MM.1S (cell line): Measurements from ENCODE around the gene VAPB.

Experiments
- DNase-seq: peaks from one replicate; pipeline ENCODE4 v3.0.0-alpha.2; 2015
- H2AFZ ChIP-seq: fragments of 300-600 bp; sonication (generic); 2 replicates; pipeline ENCODE4 v1.6.0; 2016; ENCODE audit warnings: antibody characterized with exemption, low read length
- H3F3A ChIP-seq: fragments of 300-600 bp; sonication (generic); 2 replicates; pipeline ENCODE4 v1.6.1; 2016; ENCODE audit warnings: mild to moderate bottlenecking, antibody characterized with exemption, low read length, moderate library complexity, mixed read lengths; ENCODE audit not compliant: insufficient read depth
- H3K27ac ChIP-seq: fragments of 300-600 bp; sonication (generic); 2 replicates; pipeline ENCODE4 v1.5.1; 2016; ENCODE audit warnings: mild to moderate bottlenecking, low read length
- H3K27me3 ChIP-seq: fragments of 300-600 bp; sonication (generic); replicated peaks from 2 replicates; pipeline ENCODE4 v1.6.0; 2016; ENCODE audit warnings: low read length; ENCODE audit not compliant: insufficient read depth
- H3K36me3 ChIP-seq: fragments of 300-600 bp; sonication (generic); replicated peaks from 2 replicates; pipeline ENCODE4 v1.6.1; 2016; ENCODE audit warnings: mild to moderate bottlenecking, low read length, mixed read lengths; ENCODE audit not compliant: insufficient read depth
- H3K4me1 ChIP-seq: fragments of 300-600 bp; sonication (generic); 2 replicates; pipeline ENCODE4 v1.6.1; 2016; ENCODE audit warnings: low read length, mixed read lengths
- H3K4me2 ChIP-seq: fragments of 300-600 bp; sonication (generic); 2 replicates; pipeline ENCODE4 v1.6.0; 2016; ENCODE audit warnings: low read depth, low read length
- H3K4me3 ChIP-seq: fragments of 300-600 bp; sonication (generic); 2 replicates; pipeline ENCODE4 v1.5.1; 2016; ENCODE audit warnings: low read length, mixed read lengths
- H3K79me2 ChIP-seq: fragments of 300-600 bp; sonication (generic); 2 replicates; pipeline ENCODE4 v1.6.1; 2016; ENCODE audit warnings: mixed run types, low read length, mixed read lengths
- H3K9ac ChIP-seq: fragments of 300-600 bp; sonication (generic); 2 replicates; pipeline ENCODE4 v1.6.1; 2016; ENCODE audit warnings: low read length, mixed read lengths
- H3K9me2 ChIP-seq: fragments of 300-600 bp; sonication (generic); replicated peaks from 2 replicates; pipeline ENCODE4 v1.6.1; 2016; ENCODE audit warnings: mild to moderate bottlenecking, low read length, mixed read lengths; ENCODE audit not compliant: insufficient read depth
- H3K9me3 ChIP-seq: fragments of 300-600 bp; sonication (generic); replicated peaks from 2 replicates; pipeline ENCODE4 v1.6.1; 2016; ENCODE audit warnings: mild to moderate bottlenecking, low read length, mixed read lengths; ENCODE audit not compliant: insufficient read depth
- H4K20me1 ChIP-seq: fragments of 300-600 bp; sonication (generic); 2 replicates; pipeline ENCODE4 v1.6.1; 2016; ENCODE audit warnings: mild to moderate bottlenecking, low read length, moderate library complexity, mixed read lengths; ENCODE audit not compliant: insufficient read depth
- EZH2 ChIP-seq: fragments of 300-600 bp; sonication (generic); optimal IDR thresholded peaks from 2 replicates; pipeline ENCODE3; 2017; ENCODE audit warnings: low read depth, mild to moderate bottlenecking, antibody characterized with exemption, low read length, mixed read lengths
- EZH2phosphoT487 ChIP-seq: fragments of 300-600 bp; sonication (generic); IDR thresholded peaks from 2 replicates; pipeline ENCODE4 v1.6.1; 2018; ENCODE audit warnings: antibody characterized with exemption, low read length
- TF ChIP-seq, protein P1 (sequence below): fragments of 300-600 bp; sonication (generic); IDR thresholded peaks from 2 replicates; pipeline ENCODE4 v1.5.1; 2016; ENCODE audit warnings: antibody characterized with exemption, low read length, mixed read lengths

The VAPB gene

DNA sequence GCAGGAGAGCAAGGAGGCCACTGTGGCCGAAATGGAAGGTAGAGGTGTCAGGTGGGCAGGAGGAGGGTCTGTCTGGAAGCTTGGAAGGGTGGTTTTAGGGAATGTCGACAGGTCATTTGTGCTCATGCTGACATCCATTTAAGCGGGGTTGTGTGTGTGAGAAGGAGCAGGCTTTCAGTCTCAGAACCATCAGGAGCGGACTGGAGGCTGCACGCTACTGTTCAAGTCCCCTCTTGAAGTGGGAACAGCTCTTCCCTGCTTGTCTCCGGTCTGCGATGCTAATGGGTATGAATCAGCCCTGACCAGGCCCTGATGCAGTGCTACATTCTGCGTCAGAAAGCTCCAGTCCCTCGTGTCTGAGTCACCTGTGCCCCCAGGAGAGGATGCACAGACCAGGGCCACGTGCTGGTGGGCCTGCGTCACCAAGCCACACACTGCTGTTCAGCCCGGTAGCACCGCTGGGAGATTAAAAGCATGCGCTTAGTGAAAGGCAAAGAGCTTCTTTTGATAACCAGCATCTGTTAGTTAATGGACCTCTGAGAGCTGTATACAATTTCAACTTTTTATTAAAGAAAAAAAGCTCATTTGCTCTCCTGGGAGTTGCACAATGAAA is 68.2 kb downstream of the VAPB start:
- 0 out of 2 replicates have a peak, but pooled peaks cover 5% of the 10 kb centered on the region for H4K20me1 ChIP-seq
- no peaks in the 10 kb centered on the region for H3K27me3 ChIP-seq
- no peak overlapping the region for H3K4me2 ChIP-seq
- H3K4me1 ChIP-seq = peaks cover 13% of the 10 kb centered on the region; the same call in 1 of the 2 replicates
- H3F3A ChIP-seq = no peaks in the 10 kb centered on the region
- TF ChIP-seq, protein P1, sequence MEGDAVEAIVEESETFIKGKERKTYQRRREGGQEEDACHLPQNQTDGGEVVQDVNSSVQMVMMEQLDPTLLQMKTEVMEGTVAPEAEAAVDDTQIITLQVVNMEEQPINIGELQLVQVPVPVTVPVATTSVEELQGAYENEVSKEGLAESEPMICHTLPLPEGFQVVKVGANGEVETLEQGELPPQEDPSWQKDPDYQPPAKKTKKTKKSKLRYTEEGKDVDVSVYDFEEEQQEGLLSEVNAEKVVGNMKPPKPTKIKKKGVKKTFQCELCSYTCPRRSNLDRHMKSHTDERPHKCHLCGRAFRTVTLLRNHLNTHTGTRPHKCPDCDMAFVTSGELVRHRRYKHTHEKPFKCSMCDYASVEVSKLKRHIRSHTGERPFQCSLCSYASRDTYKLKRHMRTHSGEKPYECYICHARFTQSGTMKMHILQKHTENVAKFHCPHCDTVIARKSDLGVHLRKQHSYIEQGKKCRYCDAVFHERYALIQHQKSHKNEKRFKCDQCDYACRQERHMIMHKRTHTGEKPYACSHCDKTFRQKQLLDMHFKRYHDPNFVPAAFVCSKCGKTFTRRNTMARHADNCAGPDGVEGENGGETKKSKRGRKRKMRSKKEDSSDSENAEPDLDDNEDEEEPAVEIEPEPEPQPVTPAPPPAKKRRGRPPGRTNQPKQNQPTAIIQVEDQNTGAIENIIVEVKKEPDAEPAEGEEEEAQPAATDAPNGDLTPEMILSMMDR = no peak
- TF ChIP-seq EZH2 = no peak
- TF ChIP-seq EZH2phosphoT487 = no peak
- H3K27ac ChIP-seq = no peak overlapping the region
- H2AFZ ChIP-seq = no peak overlapping the region
- no peaks in the 10 kb centered on the region for H3K9me3 ChIP-seq
- no peaks in the 10 kb centered on the region for H3K9me2 ChIP-seq
- no peaks in the 10 kb centered on the region for H3K79me2 ChIP-seq
- no peak overlapping the region for H3K9ac ChIP-seq
- DNase-seq = no peak
- no peak overlapping the region for H3K4me3 ChIP-seq
- no peaks in the 10 kb centered on the region for H3K36me3 ChIP-seq

DNA sequence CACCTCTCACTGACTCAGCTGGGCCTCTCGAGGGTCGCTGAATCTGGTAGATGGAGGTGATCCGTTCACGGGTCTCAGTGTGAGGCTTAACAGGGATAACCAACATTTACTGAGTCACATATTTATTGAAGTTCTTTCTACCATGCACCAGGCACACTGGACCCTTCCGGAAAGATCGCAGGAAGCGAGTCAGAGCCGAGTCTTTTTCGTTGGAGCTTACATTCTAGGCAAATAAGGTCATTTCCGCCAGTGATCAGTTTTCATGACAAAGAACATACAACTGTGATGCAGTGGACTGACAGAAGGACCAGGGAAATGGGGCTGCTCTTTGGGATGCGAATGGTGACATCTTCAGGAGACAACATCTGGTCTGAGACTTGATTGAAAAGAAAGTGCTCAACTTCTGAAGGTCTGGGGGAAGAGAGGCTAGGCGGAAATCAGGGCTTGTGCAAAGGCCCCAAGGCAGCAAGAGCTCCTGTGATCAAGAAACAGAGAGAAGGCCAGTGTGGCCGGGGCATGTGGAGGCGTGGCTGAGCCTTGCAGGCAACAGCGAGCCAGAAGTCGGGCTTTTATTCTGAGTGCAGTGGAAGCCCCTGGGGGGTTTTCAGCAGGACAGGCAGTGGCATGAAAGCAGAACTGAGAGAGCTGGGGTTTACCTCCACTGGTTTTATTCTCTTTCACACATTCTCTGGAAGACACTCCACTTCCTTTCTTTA is 69.5 kb downstream of the VAPB start:
- peaks cover 13% of the 10 kb centered on the region; the same call in 1 of the 2 replicates for H3K4me1 ChIP-seq
- no peaks in the 10 kb centered on the region for H4K20me1 ChIP-seq
- no peaks in the 10 kb centered on the region for H3F3A ChIP-seq
- H3K9me3 ChIP-seq = no peaks in the 10 kb centered on the region
- no peaks in the 10 kb centered on the region for H3K9me2 ChIP-seq
- TF ChIP-seq EZH2 (no peak), EZH2phosphoT487 (no peak)
- TF ChIP-seq, protein P1 = no peak
- no peak overlapping the region for H3K4me3 ChIP-seq
- H3K79me2 ChIP-seq = no peaks in the 10 kb centered on the region
- H2AFZ ChIP-seq = no peak overlapping the region
- no peaks in the 10 kb centered on the region for H3K27me3 ChIP-seq
- no peak overlapping the region for H3K9ac ChIP-seq
- H3K4me2 ChIP-seq = no peak overlapping the region
- no peak for DNase-seq
- H3K27ac ChIP-seq = no peak overlapping the region
- H3K36me3 ChIP-seq = no peaks in the 10 kb centered on the region

DNA sequence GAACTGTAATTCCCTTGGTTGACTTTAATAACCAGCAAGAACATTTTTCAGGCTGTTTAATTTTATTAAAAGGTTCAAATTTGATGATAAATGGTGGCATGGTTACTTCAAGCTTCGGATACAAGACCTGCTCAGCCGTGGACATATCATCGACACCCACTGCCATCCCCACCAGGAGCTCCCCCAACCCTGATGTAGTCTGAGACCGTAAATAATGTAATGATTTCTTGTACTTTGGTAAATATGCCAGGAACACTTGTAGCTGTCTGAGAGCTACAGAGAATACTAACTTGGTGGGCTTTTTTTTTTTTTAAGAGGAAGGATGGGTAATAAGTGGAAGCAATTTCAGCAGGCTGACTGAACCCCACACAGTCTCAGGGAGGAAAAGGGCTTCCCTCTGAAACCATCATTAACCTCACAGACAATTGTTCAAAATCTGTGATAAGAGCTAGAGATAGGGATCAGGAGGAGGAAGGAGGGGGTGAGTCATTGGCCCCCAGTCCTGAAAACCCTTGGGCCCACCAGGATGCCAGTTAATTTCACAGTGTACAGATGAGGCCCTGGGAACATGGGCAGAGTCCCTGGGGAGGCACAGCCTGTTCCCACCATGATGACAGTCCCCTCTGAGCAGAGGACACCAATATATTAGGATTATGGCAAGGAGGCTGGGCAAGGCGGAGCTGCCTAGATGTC is 70.2 kb downstream of the VAPB start:
- Histone ChIP-seq H4K20me1 (no peaks in the 10 kb centered on the region), H3K9me2 (no peaks in the 10 kb centered on the region), H3K9ac (no peak overlapping the region), H3K27ac (no peak overlapping the region), H3F3A (no peaks in the 10 kb centered on the region), H3K27me3 (no peaks in the 10 kb centered on the region), H3K4me3 (no peak overlapping the region), H3K36me3 (no peaks in the 10 kb centered on the region), H3K9me3 (no peaks in the 10 kb centered on the region), H3K79me2 (no peaks in the 10 kb centered on the region), H2AFZ (no peak overlapping the region), H3K4me2 (no peak overlapping the region), H3K4me1 (peaks cover 13% of the 10 kb centered on the region; the same call in 1 of the 2 replicates)
- TF ChIP-seq, protein P1 = no peak
- TF ChIP-seq EZH2phosphoT487 (no peak), EZH2 (no peak)
- no peak for DNase-seq
